Upper lobe of left lung (tissue), 4 donors: ENCODE results near the gene NUDC.

ENCODE experiments used
- CTCF ChIP-seq, 6 experiments: fragments of 450-650 bp in 4 of 6; fragments of 200-600 bp in 2 of 6; sonication (generic) in 2 of 6; IDR thresholded peaks; one replicate each; pipeline ENCODE4 v1.5.1; 2016 to 2019; ENCODE audit warnings: antibody characterized with exemption in 6 of 6
- EP300 ChIP-seq, 4 donors: sonication (generic); formaldehyde crosslinking; IDR thresholded peaks; one replicate each; pipeline ENCODE4 v1.5.1; 2017; ENCODE audit warnings: antibody characterized with exemption in 4 of 4, control low read depth in 2 of 4
- POLR2A ChIP-seq, 4 donors: fragments of 450-650 bp; IDR thresholded peaks; one replicate each; pipeline ENCODE4 v1.5.1; 2016 to 2017; ENCODE audit warnings: antibody characterized with exemption in 4 of 4, mild to moderate bottlenecking in 2 of 4

- TF ChIP-seq EP300 (IDR thresholded peaks at IDR 0.05) (no peak), CTCF (IDR thresholded peaks at IDR 0.05) (no peak), POLR2A (IDR thresholded peaks at IDR 0.05) (no peak)
Observed at GRCh38 chr1:26991310-26992116, 70.0 kb downstream of the NUDC start.
